Prostate gland (tissue), 2 donors: ENCODE measurements around the gene CPZ.

ENCODE experiments used
- POLR2A ChIP-seq: fragments of 450-650 bp; IDR thresholded peaks from one replicate; pipeline ENCODE4 v1.6.1; 2016; ENCODE audit warnings: antibody characterized with exemption, mild to moderate bottlenecking
- POLR2AphosphoS5 ChIP-seq: sonication (generic); formaldehyde crosslinking; IDR thresholded peaks from one replicate; pipeline ENCODE4 v1.6.1; 2017; ENCODE audit warnings: antibody characterized with exemption
- TF ChIP-seq, protein P1 (sequence below), 4 experiments: fragments of 200-600 bp in 2 of 4; fragments of 450-650 bp in 2 of 4; sonication (generic) in 2 of 4; IDR thresholded peaks; 1 replicate in 3 of 4; 2 replicates in 1 of 4; pipeline ENCODE4 v1.5.1; 2016 to 2019; ENCODE audit warnings: antibody characterized with exemption in 4 of 4, mild to moderate bottlenecking in 2 of 4, moderate library complexity in 2 of 4

- TF ChIP-seq POLR2AphosphoS5 = no peak
- no peak for TF ChIP-seq POLR2A
- TF ChIP-seq, protein P1, sequence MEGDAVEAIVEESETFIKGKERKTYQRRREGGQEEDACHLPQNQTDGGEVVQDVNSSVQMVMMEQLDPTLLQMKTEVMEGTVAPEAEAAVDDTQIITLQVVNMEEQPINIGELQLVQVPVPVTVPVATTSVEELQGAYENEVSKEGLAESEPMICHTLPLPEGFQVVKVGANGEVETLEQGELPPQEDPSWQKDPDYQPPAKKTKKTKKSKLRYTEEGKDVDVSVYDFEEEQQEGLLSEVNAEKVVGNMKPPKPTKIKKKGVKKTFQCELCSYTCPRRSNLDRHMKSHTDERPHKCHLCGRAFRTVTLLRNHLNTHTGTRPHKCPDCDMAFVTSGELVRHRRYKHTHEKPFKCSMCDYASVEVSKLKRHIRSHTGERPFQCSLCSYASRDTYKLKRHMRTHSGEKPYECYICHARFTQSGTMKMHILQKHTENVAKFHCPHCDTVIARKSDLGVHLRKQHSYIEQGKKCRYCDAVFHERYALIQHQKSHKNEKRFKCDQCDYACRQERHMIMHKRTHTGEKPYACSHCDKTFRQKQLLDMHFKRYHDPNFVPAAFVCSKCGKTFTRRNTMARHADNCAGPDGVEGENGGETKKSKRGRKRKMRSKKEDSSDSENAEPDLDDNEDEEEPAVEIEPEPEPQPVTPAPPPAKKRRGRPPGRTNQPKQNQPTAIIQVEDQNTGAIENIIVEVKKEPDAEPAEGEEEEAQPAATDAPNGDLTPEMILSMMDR (IDR thresholded peaks at IDR 0.05) = no peak
These were observed 50.2 kb downstream of the CPZ start for GRCh38 chr4:8642651-8643321.
